Right lobe of liver (tissue), 6 donors: ENCODE data around the gene CCDC191. TPM values are rescaled to one million over a fixed set of nuclear protein-coding genes. Genes with fewer than 3 reads are reported as not detected.

Experiments used
- ATAC-seq, 4 donors: fragments of 200-7000 bp; cut with Tn5 transposase; one replicate each; pipeline ENCODE4 v1.9.1; 2020; ENCODE audit warnings: mild to moderate bottlenecking in 4 of 4, moderate library complexity in 4 of 4
- DNase-seq, 3 donors: peaks; one replicate each; pipeline ENCODE4 v3.0.0-alpha.2; 2020
- H3K27ac ChIP-seq, 3 donors: fragments of 200-600 bp; one replicate each; pipeline ENCODE4 v1.8.0; 2022
- H3K27me3 ChIP-seq, 2 donors: fragments of 200-600 bp; one replicate each; pipeline ENCODE4 v1.8.0; 2022
- H3K36me3 ChIP-seq, 4 donors: fragments of 200-600 bp; sonication (generic) in 1 of 4; one replicate each; pipeline versions ENCODE4 v1.5.1 to v1.8.0; 2017 to 2022; ENCODE audit warnings: control low read depth in 1 of 4
- H3K4me1 ChIP-seq, 4 donors: fragments of 200-600 bp; sonication (generic) in 1 of 4; one replicate each; pipeline versions ENCODE4 v1.5.1 to v1.8.0; 2017 to 2022; ENCODE audit warnings: control low read depth in 1 of 4
- H3K4me3 ChIP-seq, 3 donors: fragments of 200-600 bp; one replicate each; pipeline ENCODE4 v1.8.0; 2022
- H3K9me3 ChIP-seq, 4 donors: fragments of 200-600 bp; sonication (generic) in 1 of 4; one replicate each; pipeline versions ENCODE4 v1.5.1 to v1.8.0; 2017 to 2022; ENCODE audit warnings: control low read depth in 1 of 4
- CTCF ChIP-seq, 4 donors: fragments of 200-600 bp in 3 of 4; fragments of 450-650 bp in 1 of 4; IDR thresholded peaks; one replicate each; pipeline versions ENCODE4 v1.5.1 to v1.8.0; 2016 to 2022; ENCODE audit warnings: antibody characterized with exemption in 4 of 4, mild to moderate bottlenecking in 2 of 4
- POLR2A ChIP-seq: fragments of 450-650 bp; IDR thresholded peaks from one replicate; pipeline ENCODE4 v1.6.1; 2017; ENCODE audit warnings: antibody characterized with exemption, mild to moderate bottlenecking
- WGBS: methylation state at CpG from one replicate; pipeline ENCODE4 v1.1.6; 2018; ENCODE audit warnings: low coverage, low lambda C conversion rate; ENCODE audit not compliant: insufficient coverage; ENCODE audit errors: missing lambda C conversion rate; 5-methylcytosine and 5-hydroxymethylcytosine counted together
- intact Hi-C, 2 donors: fragments of 100-400 bp; cut with DNase I; formaldehyde crosslinking; loops; one replicate each; pipeline versions ENCODE4 v1.11.2 to v1.14.1; 2022
- total RNA-seq, 6 experiments: library from RNA; depleted of rRNA in 2 of 6; stranded (reverse); fragments of >200 nt in 2 of 6; fragmentation: NEBNext Ultra II Directional in 3 of 6; extraction: Animal tissue kit (Norgen Biotek cat#: 25700) in 3 of 6; gene quantifications; one replicate each; pipeline versions ENCODE4 v1.1.0 to v1.2.4, GENCODE V29; 2016 to 2023
- donor health status: DM: no; HTN: yes; CAD: no.
- donor health status: DM: no; HTN: no; CAD: no.
- donor health status: DM: no; HTN: no; CAD: no.
- donor health status: DM: no; HTN: yes; CAD: no.
- donor health status: DM: no; HTN: yes; CAD: no.

CCDC191 gene
- total RNA-seq, 6 experiments from 2014 or later: 0.43 to 1.6 (median 0.96) TPM

GRCh38 chr3:114034787-114035545, 21.4 kb downstream of the CCDC191 start:
- Histone ChIP-seq H3K27me3 (no peaks in the 10 kb centered on the region), H3K4me3 (no peak overlapping the region), H3K27ac (no peak overlapping the region), H3K9me3 (no peaks in the 10 kb centered on the region), H3K36me3 (no peaks in the 10 kb centered on the region), H3K4me1 (no peaks in the 10 kb centered on the region)
- ATAC-seq (no peak), DNase-seq (no peak)
- TF ChIP-seq POLR2A (no peak), CTCF (IDR thresholded peaks at IDR 0.05) (no peak)
- 91% methylated on average over 5 of the region's 5 CpGs for WGBS
- intact Hi-C loops: no loop called here

GRCh38 chr3:114034211-114034610, 22.1 kb downstream of the CCDC191 start:
- no peaks in the 10 kb centered on the region for H3K27me3 ChIP-seq
- intact Hi-C loops: no loop called here
- H3K9me3 ChIP-seq: no peaks in the 10 kb centered on the region
- H3K27ac ChIP-seq: no peak overlapping the region
- ATAC-seq (no peak), DNase-seq (no peak)
- TF ChIP-seq POLR2A: no peak
- TF ChIP-seq CTCF (IDR thresholded peaks at IDR 0.05): no peak
- H3K36me3 ChIP-seq: no peaks in the 10 kb centered on the region
- H3K4me1 ChIP-seq: no peaks in the 10 kb centered on the region
- H3K4me3 ChIP-seq: no peak overlapping the region

GRCh38 chr3:114033721-114034120, 22.6 kb downstream of the CCDC191 start:
- TF ChIP-seq POLR2A (no peak), CTCF (IDR thresholded peaks at IDR 0.05) (no peak)
- no peaks in the 10 kb centered on the region for H3K36me3 ChIP-seq
- H3K27ac ChIP-seq: no peak overlapping the region
- no peaks in the 10 kb centered on the region for H3K4me1 ChIP-seq
- H3K9me3 ChIP-seq: no peaks in the 10 kb centered on the region
- DNase-seq: no peak
- intact Hi-C loops: no loop called here
- 71% methylated on average over 1 of the region's 1 CpG for WGBS
- ATAC-seq: no peak
- H3K4me3 ChIP-seq: no peak overlapping the region
- no peaks in the 10 kb centered on the region for H3K27me3 ChIP-seq

- no peaks in the 10 kb centered on the region for H3K27me3 ChIP-seq
- H3K9me3 ChIP-seq: no peaks in the 10 kb centered on the region
- no peaks in the 10 kb centered on the region for H3K4me1 ChIP-seq
- no peak overlapping the region for H3K27ac ChIP-seq
- intact Hi-C loops: no loop called here
- DNase-seq (no peak), ATAC-seq (no peak)
- 75% methylated on average over 2 of the region's 2 CpGs for WGBS
- no peaks in the 10 kb centered on the region for H3K36me3 ChIP-seq
- TF ChIP-seq POLR2A: no peak
- no peak for TF ChIP-seq CTCF (IDR thresholded peaks at IDR 0.05)
- no peak overlapping the region for H3K4me3 ChIP-seq
These were observed 30.0 kb downstream of the CCDC191 start for GRCh38 chr3:114026331-114026730.
